ENCODE data around the gene RASL10A.
A peak's percentile ranks its signal among the peaks of the same experiment; 100 is the strongest.

The RASL10A gene

GRCh38 chr22:29268511-29269229 lies 46.8 kb downstream of the RASL10A start:
- Histone ChIP-seq H3K36me3 (ENCODE audit: insufficient read depth, low read length) (peaks cover 22% of the 10 kb centered on the region), H3K4me1 (ENCODE audit: insufficient read depth, low read length) (peaks cover 30% of the 10 kb centered on the region), H3K9ac (ENCODE audit: low read depth, low read length) (peak overlapping the region; percentile 98), H3K9me3 (ENCODE audit: control insufficient read depth, insufficient read depth, low read length) (no peaks in the 10 kb centered on the region)

GRCh38 chr22:29267858-29268510 lies 47.5 kb downstream of the RASL10A start, which contains the start of the genes EWSR1 and RHBDD3:
TSS of gene EWSR1 (plus strand) at chr22:29268268. CDS start at chr22:29268337, 69 bp downstream.
TSS of gene RHBDD3 (minus strand) at chr22:29267981. CDS start at chr22:29265626, 2,355 bp downstream.
- Histone ChIP-seq H3K9me3 (ENCODE audit: control insufficient read depth, insufficient read depth, low read length) (no peaks in the 10 kb centered on the region), H3K36me3 (ENCODE audit: insufficient read depth, low read length) (peaks cover 18% of the 10 kb centered on the region), H3K9ac (ENCODE audit: low read depth, low read length) (peak within 1 kb of the TSS; percentile 98), H3K4me1 (ENCODE audit: insufficient read depth, low read length) (peaks cover 29% of the 10 kb centered on the region)

GRCh38 chr22:29267462-29267857 lies 48.0 kb downstream of the RASL10A start:
- H3K9ac ChIP-seq (ENCODE audit: low read depth, low read length): peak overlapping the region; percentile 98
- H3K36me3 ChIP-seq (ENCODE audit: insufficient read depth, low read length): peaks cover 15% of the 10 kb centered on the region
- peaks cover 24% of the 10 kb centered on the region; the same call in 1 of the 2 replicates for H3K4me1 ChIP-seq (ENCODE audit: insufficient read depth, low read length)
- H3K9me3 ChIP-seq (ENCODE audit: control insufficient read depth, insufficient read depth, low read length): no peaks in the 10 kb centered on the region

- peak overlapping the region; percentile 98 for H3K9ac ChIP-seq (ENCODE audit: low read depth, low read length)
- peaks cover 22% of the 10 kb centered on the region; the same call in 1 of the 2 replicates for H3K4me1 ChIP-seq (ENCODE audit: insufficient read depth, low read length)
- H3K9me3 ChIP-seq (ENCODE audit: control insufficient read depth, insufficient read depth, low read length): no peaks in the 10 kb centered on the region
- peaks cover 15% of the 10 kb centered on the region for H3K36me3 ChIP-seq (ENCODE audit: insufficient read depth, low read length)
Measured at GRCh38 chr22:29266564-29267461, 48.7 kb downstream of the RASL10A start.

- Histone ChIP-seq H3K9me3 (ENCODE audit: control insufficient read depth, insufficient read depth, low read length) (no peaks in the 10 kb centered on the region), H3K4me1 (ENCODE audit: insufficient read depth, low read length) (peaks cover 15% of the 10 kb centered on the region; the same call in 1 of the 2 replicates), H3K9ac (ENCODE audit: low read depth, low read length) (no peak overlapping the region), H3K36me3 (ENCODE audit: insufficient read depth, low read length) (peaks cover 21% of the 10 kb centered on the region)
Measured at GRCh38 chr22:29265929-29266328, 49.6 kb downstream of the RASL10A start.

- peaks cover 9% of the 10 kb centered on the region; the same call in 1 of the 2 replicates for H3K4me1 ChIP-seq (ENCODE audit: insufficient read depth, low read length)
- H3K9ac ChIP-seq (ENCODE audit: low read depth, low read length): no peak overlapping the region
- no peaks in the 10 kb centered on the region for H3K9me3 ChIP-seq (ENCODE audit: control insufficient read depth, insufficient read depth, low read length)
- H3K36me3 ChIP-seq (ENCODE audit: insufficient read depth, low read length): peaks cover 21% of the 10 kb centered on the region
Measured at GRCh38 chr22:29265305-29265704, 50.2 kb downstream of the RASL10A start.

- H3K9ac ChIP-seq (ENCODE audit: low read depth, low read length): no peak overlapping the region
Measured at GRCh38 chr22:29263791-29264276, 51.7 kb downstream of the RASL10A start.

More at GRCh38 chr22:29263791-29264276, 51.7 kb downstream of the RASL10A start:
- H3K4me1 ChIP-seq (ENCODE audit: insufficient read depth, low read length): 0 out of 2 replicates have a peak, but pooled peaks cover 6% of the 10 kb centered on the region
- H3K9me3 ChIP-seq (ENCODE audit: control insufficient read depth, insufficient read depth, low read length): no peaks in the 10 kb centered on the region
- H3K36me3 ChIP-seq (ENCODE audit: insufficient read depth, low read length): peaks cover 11% of the 10 kb centered on the region

Data from ES-I3 (cell line).